Esophagus mucosa (tissue), 1 donor: ENCODE data around the gene MRPL4. TPM values are rescaled to one million over a fixed set of nuclear protein-coding genes. Genes with fewer than 3 reads are reported as not detected.

Source experiments
- total RNA-seq: library from RNA; stranded (reverse); gene quantifications from one replicate; pipeline ENCODE4 v1.2.4, GENCODE V29; 2023
- donor health status: DM: yes; HTN: yes; CAD: no.

The MRPL4 gene
- total RNA-seq, 1 donor from 2014 or later: 68.7 TPM

Other genes with a start within 250 kb of the MRPL4 start
- 5.6 TPM for gene COL5A3, start 241.7 kb upstream of the MRPL4 start, total RNA-seq
- gene RDH8, start 238.7 kb upstream of the MRPL4 start, total RNA-seq: not detected
- gene SHFL, start 165.9 kb upstream of the MRPL4 start, total RNA-seq: 11.1 TPM
- not detected for gene ANGPTL6, start 149.5 kb upstream of the MRPL4 start, total RNA-seq
- gene PPAN, start 145.9 kb upstream of the MRPL4 start, total RNA-seq: 32.3 TPM
- gene P2RY11, start 140.5 kb upstream of the MRPL4 start, total RNA-seq: 4.8 TPM
- gene EIF3G, start 132.3 kb upstream of the MRPL4 start, total RNA-seq: 166 TPM
- 63.7 TPM for gene DNMT1, start 57.3 kb upstream of the MRPL4 start, total RNA-seq
- 2.5 TPM for gene S1PR2, start 20.9 kb upstream of the MRPL4 start, total RNA-seq
- gene ICAM1, start 18.9 kb downstream of the MRPL4 start, total RNA-seq: 3.5 TPM
- gene ICAM4, start 34.7 kb downstream of the MRPL4 start, total RNA-seq: not detected
- gene ICAM5, start 37.7 kb downstream of the MRPL4 start, total RNA-seq: 1.3 TPM
- gene ZGLP1, start 57.6 kb downstream of the MRPL4 start, total RNA-seq: 1.0 TPM
- 11.3 TPM for gene FDX2, start 63.8 kb downstream of the MRPL4 start, total RNA-seq
- gene RAVER1, start 81.3 kb downstream of the MRPL4 start, total RNA-seq: 19.6 TPM
- gene ICAM3, start 87.4 kb downstream of the MRPL4 start, total RNA-seq: 7.6 TPM
- gene TYK2, start 128.4 kb downstream of the MRPL4 start, total RNA-seq: 51.1 TPM
- 86.5 TPM for gene CDC37, start 151.3 kb downstream of the MRPL4 start, total RNA-seq
- 0.92 TPM for gene PDE4A, start 168.3 kb downstream of the MRPL4 start, total RNA-seq